Stimulated activated CD8-positive, alpha-beta memory T cell treated with anti-CD3 and anti-CD28 coated beads, Interleukin-12 subunit alpha, Interleukin-12 subunit beta, amount 100 ng/mL, for 24 hours (primary cell): ENCODE measurements around the gene MCL1.
"Not testable (repeated sequence)": the region's sequence is repeated elsewhere in the genome, so short reads cannot be mapped to it uniquely, and the experiment has no call there.

ENCODE experiments used
- DNase-seq: peaks from one replicate; pipeline ENCODE4 v3.0.0-alpha.2; 2020; ENCODE audit errors: extremely low read depth

The MCL1 gene

DNA sequence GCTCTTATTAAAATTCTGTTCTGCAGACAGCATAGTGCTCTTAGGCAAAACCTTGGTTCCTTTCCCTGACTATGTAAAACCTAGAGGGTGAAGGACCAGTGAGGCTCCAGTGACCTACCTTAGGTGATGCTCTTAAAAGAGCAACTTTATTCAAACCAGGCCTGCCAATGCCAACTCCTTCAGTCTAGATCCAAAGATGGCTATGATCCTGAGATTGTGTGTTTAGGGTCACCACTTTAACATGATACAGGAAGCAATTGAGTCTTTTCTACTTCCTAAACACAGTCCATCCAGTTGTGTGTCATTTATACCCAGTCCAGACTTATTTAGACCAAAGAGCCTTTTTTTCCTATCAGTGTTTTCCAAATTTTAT is 10.8 kb downstream of the MCL1 start:
- no peak for DNase-seq

DNA sequence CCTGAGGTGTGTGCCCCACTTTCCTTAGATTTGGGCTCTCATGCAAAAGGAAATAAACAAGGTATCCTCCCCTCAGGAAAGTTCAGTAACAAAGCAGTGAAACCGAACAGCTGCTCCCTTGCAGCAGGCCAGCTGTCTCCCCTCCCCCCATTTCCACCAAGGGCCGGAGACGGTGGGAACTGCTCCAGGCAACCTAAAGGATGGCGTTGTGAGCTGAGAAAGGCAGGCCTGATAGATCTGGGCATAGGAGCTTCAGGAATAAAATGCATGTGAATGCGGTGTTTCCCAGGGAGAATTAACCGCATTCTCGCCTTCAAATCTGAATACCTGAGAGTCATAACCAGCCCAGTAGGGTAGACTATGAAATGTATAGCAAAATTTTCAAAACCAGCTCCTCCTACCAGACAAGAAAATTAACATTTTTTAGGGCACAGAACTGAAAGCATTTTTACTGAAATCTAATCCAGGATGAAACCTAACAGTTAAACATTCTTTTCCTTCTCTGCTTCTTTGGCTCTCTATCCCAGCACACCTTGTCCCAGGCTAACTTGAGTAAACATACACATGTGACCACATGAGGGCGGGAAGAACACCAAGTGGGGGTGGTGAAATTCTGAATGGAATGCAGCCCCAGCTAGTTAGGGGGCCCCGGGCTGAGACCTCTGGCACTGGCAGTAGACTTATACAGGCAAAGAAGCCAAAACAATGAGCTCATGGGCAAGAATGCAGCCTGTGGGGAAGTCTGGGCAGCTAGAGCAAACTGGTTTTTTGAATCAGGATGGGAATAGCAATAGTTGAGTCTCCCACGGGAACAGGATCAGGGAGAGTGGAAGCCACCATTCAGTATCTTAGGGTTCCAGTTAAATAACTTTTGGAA is 11.5 kb downstream of the MCL1 start:
- no peak for DNase-seq

- DNase-seq, result no peak
Observed at GRCh38 chr1:150567341-150567716, 12.1 kb downstream of the MCL1 start.

DNA sequence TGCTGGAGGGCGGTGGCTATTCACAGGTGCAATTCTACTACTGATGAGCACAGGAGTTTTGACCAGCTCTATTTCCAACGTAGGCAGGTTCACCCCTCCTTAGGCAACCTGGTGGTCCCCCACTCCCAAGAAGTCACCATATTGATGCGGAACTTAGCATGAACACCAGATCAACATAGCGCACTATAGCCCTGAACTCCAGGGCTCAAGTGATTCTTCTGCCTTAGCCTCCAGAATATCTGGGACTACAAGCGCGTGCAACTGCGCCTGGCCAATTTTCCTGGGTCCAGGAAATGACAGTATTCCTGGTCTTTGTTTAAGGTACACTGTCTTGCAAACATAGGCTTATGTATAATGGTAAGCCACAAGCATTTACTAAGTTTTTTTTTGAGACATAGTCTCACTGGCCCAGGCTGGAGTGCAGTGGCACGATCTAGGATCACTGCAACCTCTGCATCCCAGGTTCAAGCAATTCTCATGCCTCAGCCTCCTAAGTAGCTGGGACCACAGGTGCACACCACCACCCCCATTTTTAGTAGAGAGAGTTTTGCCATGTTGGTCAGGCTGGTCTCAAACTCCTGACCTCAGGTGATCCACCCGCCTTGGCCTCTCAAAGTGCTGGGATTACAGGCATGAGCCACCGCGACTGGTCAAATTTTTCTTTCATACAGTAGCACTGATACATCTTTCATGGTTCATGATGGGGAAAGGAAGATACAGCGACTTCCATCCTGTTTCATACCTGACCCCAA is 12.6 kb downstream of the MCL1 start:
- DNase-seq, result no peak

- DNase-seq, result not testable (repeated sequence)
Observed at GRCh38 chr1:150565240-150565991, 14.0 kb downstream of the MCL1 start.

GRCh38 chr1:150564051-150564991 is 15.1 kb downstream of the MCL1 start:
- DNase-seq, result no peak

DNA sequence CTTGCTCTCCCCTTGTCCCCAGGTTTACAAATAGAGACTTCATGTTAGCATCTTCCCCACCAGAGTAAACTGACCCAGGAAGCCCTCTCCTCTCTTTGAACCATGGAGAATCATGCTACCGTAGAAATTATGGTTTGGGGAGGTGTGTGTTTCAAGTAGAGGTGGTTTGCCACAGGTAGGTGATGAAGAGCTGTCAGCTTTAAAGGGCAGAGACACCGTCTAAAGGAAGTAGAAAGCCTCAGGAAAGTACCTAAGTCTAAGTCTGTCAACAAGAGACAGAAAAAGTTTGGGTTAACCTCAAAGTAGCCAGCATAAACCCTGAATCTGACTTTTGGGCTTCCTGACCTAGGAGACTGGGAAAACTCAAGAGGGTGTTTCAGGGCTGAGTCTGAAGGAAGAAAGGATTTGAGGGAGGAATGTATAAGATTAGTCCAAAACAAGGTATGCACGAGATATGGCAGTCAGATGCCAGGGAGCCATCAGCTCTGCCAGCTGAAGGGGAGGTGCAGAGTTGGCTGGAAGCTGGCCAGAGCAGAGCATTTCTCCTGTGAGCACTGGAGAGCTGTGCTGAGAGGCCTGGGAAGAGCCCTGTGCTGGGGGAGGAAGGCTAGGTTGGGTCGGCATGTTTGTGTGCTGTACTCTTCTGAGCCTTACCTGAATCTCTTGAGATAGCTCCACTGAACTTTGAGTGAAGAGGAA is 15.9 kb downstream of the MCL1 start:
- no peak for DNase-seq

- peak; percentile 57 for DNase-seq
Observed at GRCh38 chr1:150562446-150563339, 16.7 kb downstream of the MCL1 start.

GRCh38 chr1:150561974-150562445 is 17.4 kb downstream of the MCL1 start:
- peak; percentile 72 for DNase-seq

DNA sequence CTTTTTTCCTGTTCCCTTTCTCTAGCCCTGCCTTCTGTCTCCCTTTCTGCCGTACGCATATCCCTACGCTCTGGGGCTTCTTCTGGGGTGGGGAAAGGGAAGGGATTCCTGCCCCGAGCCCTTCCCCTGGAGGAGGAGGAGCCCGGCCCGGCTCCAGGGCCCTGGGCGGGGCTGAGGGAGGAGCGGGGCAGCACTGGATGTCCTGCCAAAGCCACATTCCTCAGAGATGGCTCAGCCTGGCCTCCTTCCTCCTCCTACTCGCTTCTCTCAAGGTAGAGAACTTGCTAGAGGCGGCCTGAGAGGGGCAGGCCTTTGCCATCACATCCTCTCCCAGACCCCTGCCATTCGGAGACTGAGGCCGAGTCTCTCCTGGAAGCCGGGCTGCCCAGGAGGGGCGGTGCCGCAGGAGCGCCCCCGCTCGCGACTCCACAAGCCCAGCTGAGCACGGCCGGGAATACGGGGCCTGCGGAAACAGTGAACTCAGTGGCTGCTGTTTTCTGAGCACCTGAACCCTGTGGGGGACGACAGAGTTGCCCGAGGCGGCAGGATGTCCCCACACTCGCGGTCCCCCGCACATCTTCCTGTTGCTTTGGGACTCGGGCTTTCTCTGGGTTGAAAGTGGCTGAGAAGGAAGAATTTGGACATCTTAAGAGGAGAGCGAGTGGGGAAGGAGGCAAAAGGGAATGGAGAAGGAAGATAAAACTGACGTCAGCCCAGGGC is 18.0 kb downstream of the MCL1 start:
- no peak for DNase-seq

DNA sequence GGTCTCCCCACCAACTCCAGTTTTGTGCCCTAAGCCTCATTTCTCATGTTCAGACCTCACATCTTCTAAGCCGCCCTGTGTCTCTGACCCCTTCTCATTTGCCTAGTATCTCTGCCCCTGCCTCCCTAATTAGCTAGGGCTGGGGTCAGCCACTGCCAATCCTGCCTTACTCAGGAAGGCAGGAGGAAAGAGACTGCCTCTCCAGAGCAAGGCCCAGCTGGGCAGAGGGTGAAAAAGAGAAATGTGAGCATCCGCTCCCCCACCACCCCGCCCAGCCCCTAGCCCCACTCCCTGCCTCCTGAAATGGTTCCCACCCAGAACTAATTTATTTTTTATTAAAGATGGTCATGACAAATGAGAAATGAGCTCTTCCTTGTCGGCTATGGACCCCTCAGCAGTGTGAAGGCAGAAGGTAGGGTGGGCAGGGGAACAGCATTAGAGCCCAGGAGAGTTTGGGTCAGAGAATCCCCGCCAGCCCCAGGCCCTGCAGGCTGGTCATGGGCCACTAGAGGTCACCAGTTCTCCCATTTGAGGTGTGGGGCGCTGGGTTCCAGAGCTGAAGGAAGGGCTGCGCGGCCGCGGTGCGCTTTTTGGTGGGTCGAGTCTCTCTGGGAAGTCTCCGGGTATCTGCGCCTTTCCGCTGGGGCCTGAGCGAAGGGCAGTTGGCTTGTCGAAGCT is 18.7 kb downstream of the MCL1 start:
- peak; percentile 75 for DNase-seq

- no peak for DNase-seq
Observed at GRCh38 chr1:150560011-150560438, 19.4 kb downstream of the MCL1 start.

DNA sequence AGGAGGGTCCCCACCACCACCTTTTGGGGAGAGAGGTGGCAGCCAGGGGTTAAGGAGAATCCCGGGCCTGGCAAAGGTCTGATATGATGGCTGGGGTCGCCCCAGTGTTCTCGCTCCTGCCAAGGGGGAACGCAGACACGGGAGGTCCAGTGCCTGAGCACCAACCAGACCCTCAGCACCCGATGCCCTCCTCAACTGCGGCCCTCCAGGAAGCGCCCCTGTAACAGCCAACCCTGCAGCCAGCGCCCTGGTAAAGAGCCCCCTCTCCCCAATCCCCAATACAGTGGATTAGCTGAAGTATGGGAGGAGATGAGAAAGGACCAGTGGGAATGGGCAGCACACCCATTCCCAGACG is 19.8 kb downstream of the MCL1 start:
- DNase-seq, result no peak

DNA sequence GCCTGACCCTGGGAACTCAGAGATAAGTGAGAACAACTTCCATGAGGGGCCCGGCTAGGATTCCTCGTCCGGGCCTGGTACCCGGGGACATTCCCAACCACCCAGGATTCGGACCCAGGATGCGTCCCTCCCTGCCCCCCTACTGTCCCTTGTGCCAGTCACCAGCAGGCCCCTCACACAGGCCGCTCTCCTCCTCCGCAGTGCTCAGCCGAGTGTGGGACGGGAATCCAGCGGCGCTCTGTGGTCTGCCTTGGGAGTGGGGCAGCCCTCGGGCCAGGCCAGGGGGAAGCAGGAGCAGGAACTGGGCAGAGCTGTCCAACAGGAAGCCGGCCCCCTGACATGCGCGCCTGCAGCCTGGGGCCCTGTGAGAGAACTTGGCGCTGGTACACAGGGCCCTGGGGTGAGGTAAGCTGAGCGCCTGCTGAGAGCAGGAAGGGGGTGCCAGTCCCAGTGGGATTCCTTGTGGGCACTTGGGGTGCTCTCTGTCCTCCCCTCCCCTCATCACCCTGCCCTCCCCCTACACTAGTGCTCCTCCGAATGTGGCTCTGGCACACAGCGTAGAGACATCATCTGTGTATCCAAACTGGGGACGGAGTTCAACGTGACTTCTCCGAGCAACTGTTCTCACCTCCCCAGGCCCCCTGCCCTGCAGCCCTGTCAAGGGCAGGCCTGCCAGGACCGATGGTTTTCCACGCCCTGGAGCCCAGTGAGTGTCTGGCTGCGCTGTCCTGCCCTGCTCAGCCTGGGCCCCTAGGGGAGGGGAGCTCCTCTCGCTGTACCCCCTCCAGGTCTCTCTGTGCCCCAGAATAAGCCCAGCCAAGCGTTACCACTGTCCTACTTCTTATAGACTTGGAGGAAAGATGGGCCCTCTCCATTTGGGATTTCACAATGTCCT is 20.4 kb downstream of the MCL1 start:
- no peak for DNase-seq

DNA sequence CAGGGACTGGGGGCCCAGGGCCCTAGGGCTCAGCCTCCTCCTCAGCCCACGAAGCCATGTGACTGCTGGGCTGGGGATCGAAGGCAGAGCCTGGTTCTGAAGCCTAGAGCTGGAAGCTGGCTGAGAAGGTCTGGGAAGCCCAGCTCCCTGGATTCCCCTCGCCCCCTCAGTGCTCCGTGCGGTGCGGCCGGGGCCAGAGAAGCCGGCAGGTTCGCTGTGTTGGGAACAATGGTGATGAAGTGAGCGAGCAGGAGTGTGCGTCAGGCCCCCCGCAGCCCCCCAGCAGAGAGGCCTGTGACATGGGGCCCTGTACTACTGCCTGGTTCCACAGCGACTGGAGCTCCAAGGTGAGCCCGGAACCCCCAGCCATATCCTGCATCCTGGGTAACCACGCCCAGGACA is 21.1 kb downstream of the MCL1 start:
- DNase-seq, result no peak

DNA sequence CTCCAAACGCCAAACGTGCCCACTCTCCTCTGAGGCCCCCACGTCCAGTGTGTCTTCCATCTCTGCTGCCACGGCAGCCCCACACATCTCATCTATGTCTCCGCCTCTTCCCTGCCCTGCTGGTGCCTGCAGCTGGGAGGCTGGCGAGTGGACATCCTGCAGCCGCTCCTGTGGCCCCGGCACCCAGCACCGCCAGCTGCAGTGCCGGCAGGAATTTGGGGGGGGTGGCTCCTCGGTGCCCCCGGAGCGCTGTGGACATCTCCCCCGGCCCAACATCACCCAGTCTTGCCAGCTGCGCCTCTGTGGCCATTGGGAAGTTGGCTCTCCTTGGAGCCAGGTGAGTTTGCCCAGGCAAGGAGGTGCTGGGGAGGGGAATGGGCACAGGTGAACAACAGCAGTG is 21.6 kb downstream of the MCL1 start:
- no peak for DNase-seq

GRCh38 chr1:150557065-150557600 is 22.3 kb downstream of the MCL1 start:
- no peak for DNase-seq
